Stimulated activated CD8-positive, alpha-beta memory T cell treated with anti-CD3 and anti-CD28 coated beads, Interleukin-7, amount 100 ng/mL, for 48 hours (primary cell): ENCODE results near the gene MMP7.

Experiments used
- DNase-seq, 2 donors: peaks; one replicate each; pipeline ENCODE4 v3.0.0-alpha.2; 2020; ENCODE audit warnings: low read depth in 1 of 2; ENCODE audit errors: extremely low read depth in 1 of 2

The MMP7 gene

GRCh38 chr11:102495161-102496042 lies 35.1 kb downstream of the MMP7 start:
- no peak for DNase-seq

- no peak for DNase-seq
Measured at GRCh38 chr11:102494216-102494615, 36.3 kb downstream of the MMP7 start.

GRCh38 chr11:102493524-102493923 lies 37.0 kb downstream of the MMP7 start:
- DNase-seq, result no peak

GRCh38 chr11:102491969-102492368 lies 38.6 kb downstream of the MMP7 start:
- no peak for DNase-seq

GRCh38 chr11:102489186-102490145 lies 41.1 kb downstream of the MMP7 start:
- DNase-seq, result no peak

- no peak for DNase-seq
Measured at GRCh38 chr11:102488208-102488607, 42.3 kb downstream of the MMP7 start.

- DNase-seq, result no peak
Measured at GRCh38 chr11:102487214-102487613, 43.3 kb downstream of the MMP7 start.

GRCh38 chr11:102486584-102486983 lies 44.0 kb downstream of the MMP7 start:
- no peak for DNase-seq

GRCh38 chr11:102485095-102485722 lies 45.3 kb downstream of the MMP7 start:
- DNase-seq, result no peak

- no peak for DNase-seq
Measured at GRCh38 chr11:102482433-102482832, 48.1 kb downstream of the MMP7 start.

GRCh38 chr11:102479733-102480132 lies 50.8 kb downstream of the MMP7 start:
- DNase-seq, result no peak

- no peak for DNase-seq
Measured at GRCh38 chr11:102478673-102479299, 51.8 kb downstream of the MMP7 start.

GRCh38 chr11:102476812-102477211 lies 53.7 kb downstream of the MMP7 start:
- DNase-seq, result no peak

GRCh38 chr11:102476069-102476468 lies 54.5 kb downstream of the MMP7 start:
- no peak for DNase-seq

GRCh38 chr11:102473543-102473942 lies 57.0 kb downstream of the MMP7 start:
- DNase-seq, result no peak

GRCh38 chr11:102472127-102472526 lies 58.4 kb downstream of the MMP7 start:
- DNase-seq, result no peak

GRCh38 chr11:102471474-102471873 lies 59.1 kb downstream of the MMP7 start:
- DNase-seq, result no peak
